NT2/D1 (cell line): ENCODE results near the gene NGF.
A peak's percentile ranks its signal among the peaks of the same experiment; 100 is the strongest.

Experiments
- DNase-seq: peaks from one replicate; pipeline ENCODE4 v3.0.0-alpha.2; 2011; ENCODE audit warnings: low read depth, low spot score
- H3K27me3 ChIP-seq: 2 replicates; pipeline ENCODE4 v1.6.0; 2011; ENCODE audit warnings: mild to moderate bottlenecking; ENCODE audit not compliant: insufficient read length, insufficient read depth
- H3K36me3 ChIP-seq: 2 replicates; pipeline ENCODE4 v1.6.1; 2011; ENCODE audit warnings: mild to moderate bottlenecking, low read length, mixed read lengths; ENCODE audit not compliant: insufficient read depth, insufficient read length
- H3K4me1 ChIP-seq: 2 replicates; pipeline ENCODE4 v1.5.1; 2011; ENCODE audit not compliant: insufficient read depth, insufficient read length
- H3K4me3 ChIP-seq: 2 replicates; pipeline ENCODE4 v1.5.1; 2011; ENCODE audit warnings: low read depth; ENCODE audit not compliant: insufficient read length
- H3K9ac ChIP-seq: 2 replicates; pipeline ENCODE4 v1.6.0; 2011; ENCODE audit warnings: low read depth; ENCODE audit not compliant: insufficient read length
- H3K9me3 ChIP-seq: 2 replicates; pipeline ENCODE4 v1.5.1; 2011; ENCODE audit warnings: mild to moderate bottlenecking, low read length; ENCODE audit not compliant: insufficient read depth
- SUZ12 ChIP-seq: IDR thresholded peaks from 2 replicates; pipeline ENCODE4 v1.6.1; 2011; ENCODE audit not compliant: insufficient read length, insufficient read depth; ENCODE audit errors: extremely low read depth
- YY1 ChIP-seq: IDR thresholded peaks from 2 replicates; pipeline ENCODE4 v1.6.1; 2011; ENCODE audit not compliant: insufficient read length, insufficient read depth
- ZNF274 ChIP-seq: IDR thresholded peaks from 2 replicates; pipeline ENCODE4 v1.6.1; 2011; ENCODE audit warnings: mild to moderate bottlenecking, low read depth, low read length

NGF gene

DNA sequence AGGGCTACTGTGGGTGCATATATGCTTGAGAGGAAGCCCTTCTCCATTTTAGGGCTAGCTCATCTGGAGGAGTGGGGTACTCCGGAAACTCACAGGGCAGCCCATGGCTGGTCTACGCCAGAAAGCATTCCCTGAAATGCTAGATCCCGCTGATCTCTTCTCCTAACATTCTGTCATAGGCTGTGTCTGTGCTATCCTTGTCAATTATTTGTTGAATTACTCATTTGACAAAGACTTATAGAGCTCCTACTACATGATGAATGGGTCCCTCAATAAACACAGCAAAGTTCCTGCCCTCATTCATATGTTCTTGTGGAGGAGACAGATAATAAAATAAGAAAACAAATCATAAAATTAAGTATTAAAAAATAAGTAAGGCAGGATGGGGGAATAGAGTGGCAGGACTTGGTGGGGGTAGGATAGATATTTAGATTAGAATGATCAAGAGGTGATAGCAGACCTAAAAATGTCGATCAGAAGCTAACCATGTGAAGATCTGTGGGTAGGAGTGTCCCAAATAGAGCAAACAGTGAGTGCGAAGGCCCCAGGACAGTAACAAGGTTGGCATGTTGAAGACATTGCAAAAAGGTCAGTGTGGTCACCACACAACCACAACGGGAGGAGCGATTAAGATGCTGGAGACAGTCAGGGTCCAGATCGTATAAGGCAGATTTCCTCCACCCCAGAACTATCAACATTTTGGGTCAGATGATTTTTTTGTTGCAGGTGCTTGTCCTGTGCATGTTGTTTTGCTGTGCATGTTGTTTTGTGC, 13.2 kb downstream of the NGF start:
- Histone ChIP-seq H3K36me3 (peaks cover 3% of the 10 kb centered on the region), H3K9ac (no peak overlapping the region), H3K4me1 (peaks cover 3% of the 10 kb centered on the region), H3K4me3 (no peak overlapping the region), H3K9me3 (no peaks in the 10 kb centered on the region), H3K27me3 (no peaks in the 10 kb centered on the region)
- TF ChIP-seq YY1 (no peak), ZNF274 (no peak), SUZ12 (no peak)
- no peak for DNase-seq

DNA sequence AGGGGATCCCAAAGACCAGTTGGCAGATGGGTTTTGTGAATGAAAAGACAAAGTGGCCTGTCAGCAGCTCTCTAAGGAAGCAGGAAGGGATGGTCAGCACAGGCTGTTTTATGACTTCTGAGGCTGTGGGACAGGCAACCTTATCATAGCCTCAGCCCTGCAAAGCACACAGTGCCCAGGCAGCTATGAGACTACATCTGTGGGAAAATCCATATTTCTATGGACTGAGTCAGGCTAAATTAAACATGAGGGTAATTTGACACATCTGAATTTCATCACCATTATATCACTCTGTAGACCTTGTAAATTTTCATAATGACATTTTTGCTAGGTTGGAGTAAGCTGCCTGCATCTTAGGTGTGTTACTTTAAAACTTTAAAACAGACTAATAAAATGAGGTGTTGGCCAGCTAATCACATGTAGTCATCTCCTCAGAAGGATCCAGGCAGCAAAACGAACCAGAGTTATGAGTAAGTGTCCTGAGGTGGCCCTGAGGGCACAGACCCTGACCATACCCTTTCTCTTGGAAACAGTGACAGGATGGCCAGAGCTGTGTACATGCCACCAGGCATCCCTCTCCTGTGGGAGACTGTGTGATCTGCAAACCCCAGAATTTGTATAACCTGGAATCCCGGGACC, 14.6 kb downstream of the NGF start:
- no peaks in the 10 kb centered on the region for H3K9me3 ChIP-seq
- no peak overlapping the region for H3K9ac ChIP-seq
- DNase-seq, result no peak
- TF ChIP-seq ZNF274, result no peak
- TF ChIP-seq SUZ12, result no peak
- H3K27me3 ChIP-seq, result no peaks in the 10 kb centered on the region
- peaks cover 9% of the 10 kb centered on the region for H3K36me3 ChIP-seq
- H3K4me1 ChIP-seq, result peaks cover under 1% of the 10 kb centered on the region
- no peak overlapping the region for H3K4me3 ChIP-seq

DNA sequence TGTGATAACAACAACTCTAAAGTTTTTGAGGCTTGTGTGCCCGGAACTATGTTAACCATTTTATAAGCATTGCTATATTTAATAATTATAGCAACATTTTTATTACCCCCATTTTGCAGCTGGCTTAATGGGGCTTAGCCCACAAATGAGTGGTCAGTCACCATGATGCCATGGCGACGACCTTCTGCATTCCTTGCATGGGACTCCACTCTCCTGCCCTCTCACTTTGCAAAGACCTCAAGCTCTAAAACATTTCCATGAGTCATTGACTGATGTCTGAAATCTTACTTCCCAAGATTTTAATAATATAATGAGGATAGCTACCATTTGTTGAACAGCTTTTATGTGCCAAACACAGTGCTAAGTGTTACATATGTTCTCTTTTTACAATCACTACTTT, 15.4 kb downstream of the NGF start:
- peaks cover 9% of the 10 kb centered on the region for H3K36me3 ChIP-seq
- no peaks in the 10 kb centered on the region for H3K9me3 ChIP-seq
- DNase-seq, result no peak
- no peak overlapping the region for H3K9ac ChIP-seq
- H3K27me3 ChIP-seq, result no peaks in the 10 kb centered on the region
- H3K4me3 ChIP-seq, result no peak overlapping the region
- H3K4me1 ChIP-seq, result no peaks in the 10 kb centered on the region
- TF ChIP-seq YY1, result no peak

DNA sequence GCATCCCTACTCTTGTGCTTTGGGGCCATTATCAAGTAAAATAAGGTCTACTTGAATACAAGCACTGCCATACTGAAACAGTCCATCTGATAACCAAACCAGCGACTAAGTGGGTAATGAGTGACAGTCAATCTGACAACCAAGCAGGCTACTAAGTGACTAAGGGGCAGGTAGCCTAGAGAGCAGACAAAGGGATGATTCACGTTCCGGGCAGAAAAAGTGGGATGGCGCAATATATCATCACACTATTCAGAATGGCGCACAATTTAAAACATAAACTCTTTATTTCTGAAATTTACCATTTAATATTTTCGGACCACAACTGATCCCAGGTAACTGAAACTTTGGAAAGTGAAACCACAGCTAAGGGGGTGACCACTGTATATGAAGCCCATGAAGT, 17.7 kb downstream of the NGF start:
- Histone ChIP-seq H3K4me3 (no peak overlapping the region), H3K27me3 (no peaks in the 10 kb centered on the region), H3K36me3 (peaks cover 6% of the 10 kb centered on the region), H3K4me1 (peaks cover 2% of the 10 kb centered on the region), H3K9ac (no peak overlapping the region), H3K9me3 (no peaks in the 10 kb centered on the region)
- no peak for TF ChIP-seq SUZ12
- TF ChIP-seq YY1, result no peak
- no peak for TF ChIP-seq ZNF274
- DNase-seq, result no peak

DNA sequence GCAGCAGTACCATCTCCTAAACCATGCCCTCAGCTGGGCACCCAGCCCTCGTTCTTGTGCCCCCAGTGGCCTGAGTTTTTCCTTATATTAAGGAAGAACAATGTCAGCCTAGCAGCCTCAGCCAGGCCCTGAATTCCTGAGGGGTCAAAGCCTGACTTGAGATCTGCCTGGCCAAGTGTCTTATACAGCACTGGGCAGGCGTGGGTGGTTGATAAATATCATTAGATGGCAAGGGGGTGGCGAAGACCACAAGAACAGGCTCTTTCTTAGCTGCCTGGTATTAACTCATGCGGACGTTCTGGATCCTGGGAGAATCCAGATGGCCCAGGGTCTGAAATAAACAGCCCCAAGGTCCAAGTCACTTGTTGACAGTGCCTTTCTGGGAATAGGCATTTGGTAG, 18.3 kb downstream of the NGF start:
- no peak overlapping the region for H3K9ac ChIP-seq

DNA sequence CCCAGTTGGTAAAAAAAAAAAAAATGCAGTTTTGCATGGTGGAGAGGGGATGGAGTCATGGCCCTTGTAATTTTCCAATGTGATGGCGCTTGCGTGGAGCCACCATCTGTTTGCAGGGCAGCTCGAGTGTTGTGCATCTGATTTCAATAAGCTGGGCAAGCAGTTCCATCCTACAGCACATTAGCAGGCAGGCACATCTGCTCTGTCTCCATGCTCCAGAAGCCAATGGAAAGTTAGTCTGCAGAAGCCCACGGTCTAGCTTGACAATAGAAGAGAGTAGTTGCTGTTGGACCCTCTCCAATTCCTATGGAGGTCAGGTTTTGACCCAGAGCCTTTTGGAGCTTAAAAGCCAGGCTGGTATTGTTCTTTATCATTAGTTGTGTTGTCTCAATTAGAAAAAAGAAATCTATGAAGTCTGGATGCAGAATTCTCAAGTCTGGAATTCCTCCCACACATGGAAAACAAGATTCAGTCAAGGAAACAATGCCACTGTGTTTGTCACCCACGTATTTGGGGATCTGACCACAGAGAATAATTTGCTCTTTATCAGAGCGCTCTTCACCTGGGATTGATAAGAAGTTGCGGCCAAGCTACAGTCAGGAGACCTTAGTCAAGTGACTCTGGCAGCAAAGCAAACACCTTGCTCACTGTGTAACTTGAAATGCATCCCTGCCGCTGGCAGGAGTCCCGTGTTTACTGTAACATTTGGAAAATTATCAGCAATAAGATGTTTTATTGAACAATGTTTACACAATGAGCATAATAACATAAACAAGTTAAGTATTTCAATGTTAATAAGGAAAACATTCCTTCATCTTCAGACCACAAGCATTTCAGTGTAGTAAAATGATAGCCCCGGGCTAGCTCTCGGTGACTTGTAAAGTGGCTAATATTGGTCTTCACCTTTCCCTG, 20.7 kb downstream of the NGF start:
- Histone ChIP-seq H3K4me1 (peaks cover 5% of the 10 kb centered on the region), H3K4me3 (no peak overlapping the region), H3K9me3 (no peaks in the 10 kb centered on the region), H3K27me3 (no peaks in the 10 kb centered on the region), H3K36me3 (peaks cover 6% of the 10 kb centered on the region), H3K9ac (no peak overlapping the region)
- no peak for DNase-seq
- TF ChIP-seq ZNF274, result no peak
- no peak for TF ChIP-seq SUZ12
- TF ChIP-seq YY1, result no peak

More for the DNA sequence above, 18.3 kb downstream of the NGF start:
- TF ChIP-seq YY1, result no peak
- TF ChIP-seq SUZ12, result no peak
- TF ChIP-seq ZNF274, result no peak
- peaks cover 6% of the 10 kb centered on the region for H3K36me3 ChIP-seq
- H3K9me3 ChIP-seq, result no peaks in the 10 kb centered on the region
- DNase-seq, result no peak
- peaks cover 5% of the 10 kb centered on the region for H3K4me1 ChIP-seq
- no peaks in the 10 kb centered on the region for H3K27me3 ChIP-seq
- H3K4me3 ChIP-seq, result no peak overlapping the region

DNA sequence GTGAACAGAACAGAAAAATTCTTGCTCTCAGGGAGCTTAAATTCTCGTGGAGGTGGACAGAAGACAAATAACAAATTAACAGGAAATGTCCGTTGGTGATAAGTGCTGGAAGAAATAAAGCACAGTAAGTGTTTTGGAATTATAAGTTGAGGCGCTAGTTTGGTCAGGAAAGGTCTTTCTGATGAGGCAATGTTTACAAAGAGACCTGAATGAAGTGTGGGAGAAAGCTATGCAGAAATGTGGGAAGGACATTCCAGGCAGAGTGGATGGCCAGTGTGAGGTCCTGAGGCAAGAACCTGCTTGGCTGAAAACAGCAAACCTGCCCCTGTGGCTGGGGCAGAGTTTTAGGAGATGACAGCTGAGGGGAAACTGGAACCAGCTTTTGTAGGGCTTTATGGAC, 23.3 kb downstream of the NGF start:
- Histone ChIP-seq H3K36me3 (peaks cover 6% of the 10 kb centered on the region), H3K4me1 (peaks cover 5% of the 10 kb centered on the region), H3K9me3 (no peaks in the 10 kb centered on the region), H3K4me3 (no peak overlapping the region), H3K9ac (no peak overlapping the region), H3K27me3 (no peaks in the 10 kb centered on the region)
- DNase-seq, result peak; percentile 69
- TF ChIP-seq SUZ12 (no peak), YY1 (no peak), ZNF274 (no peak)
